ENCODE results near the gene KRTAP5-3.
"Not testable (repeated sequence)": the region's sequence is repeated elsewhere in the genome, so short reads cannot be mapped to it uniquely, and the experiment has no call there.

KRTAP5-3 gene

DNA sequence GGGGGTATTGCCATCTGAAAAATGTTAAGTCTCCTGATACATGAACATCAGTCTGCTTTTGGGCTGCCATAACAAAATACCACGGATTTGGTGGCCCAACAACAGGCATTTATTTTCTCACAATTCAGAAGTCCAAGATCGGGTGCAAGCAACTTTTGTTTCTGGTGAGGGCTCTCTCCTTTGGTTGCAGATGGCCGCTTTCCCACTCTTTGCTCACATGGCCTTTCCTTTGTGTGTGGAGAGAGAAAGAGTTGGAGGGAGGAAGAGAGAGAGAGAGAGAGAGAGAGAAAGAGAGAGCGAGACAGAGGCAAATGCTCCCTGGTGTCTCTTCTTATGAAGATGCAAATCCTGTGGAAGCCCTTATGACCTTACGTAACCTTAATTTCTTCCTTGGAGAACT lies 7.6 kb downstream of the KRTAP5-3 start:
- FAIRE-seq (no peak), DNase-seq (ENCODE audit: insufficient read length, low spot score) (no peak)
- TF ChIP-seq, protein P1, sequence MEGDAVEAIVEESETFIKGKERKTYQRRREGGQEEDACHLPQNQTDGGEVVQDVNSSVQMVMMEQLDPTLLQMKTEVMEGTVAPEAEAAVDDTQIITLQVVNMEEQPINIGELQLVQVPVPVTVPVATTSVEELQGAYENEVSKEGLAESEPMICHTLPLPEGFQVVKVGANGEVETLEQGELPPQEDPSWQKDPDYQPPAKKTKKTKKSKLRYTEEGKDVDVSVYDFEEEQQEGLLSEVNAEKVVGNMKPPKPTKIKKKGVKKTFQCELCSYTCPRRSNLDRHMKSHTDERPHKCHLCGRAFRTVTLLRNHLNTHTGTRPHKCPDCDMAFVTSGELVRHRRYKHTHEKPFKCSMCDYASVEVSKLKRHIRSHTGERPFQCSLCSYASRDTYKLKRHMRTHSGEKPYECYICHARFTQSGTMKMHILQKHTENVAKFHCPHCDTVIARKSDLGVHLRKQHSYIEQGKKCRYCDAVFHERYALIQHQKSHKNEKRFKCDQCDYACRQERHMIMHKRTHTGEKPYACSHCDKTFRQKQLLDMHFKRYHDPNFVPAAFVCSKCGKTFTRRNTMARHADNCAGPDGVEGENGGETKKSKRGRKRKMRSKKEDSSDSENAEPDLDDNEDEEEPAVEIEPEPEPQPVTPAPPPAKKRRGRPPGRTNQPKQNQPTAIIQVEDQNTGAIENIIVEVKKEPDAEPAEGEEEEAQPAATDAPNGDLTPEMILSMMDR (IDR thresholded peaks at IDR 0.05; ENCODE audit: insufficient read depth, missing control alignments): no peak

DNA sequence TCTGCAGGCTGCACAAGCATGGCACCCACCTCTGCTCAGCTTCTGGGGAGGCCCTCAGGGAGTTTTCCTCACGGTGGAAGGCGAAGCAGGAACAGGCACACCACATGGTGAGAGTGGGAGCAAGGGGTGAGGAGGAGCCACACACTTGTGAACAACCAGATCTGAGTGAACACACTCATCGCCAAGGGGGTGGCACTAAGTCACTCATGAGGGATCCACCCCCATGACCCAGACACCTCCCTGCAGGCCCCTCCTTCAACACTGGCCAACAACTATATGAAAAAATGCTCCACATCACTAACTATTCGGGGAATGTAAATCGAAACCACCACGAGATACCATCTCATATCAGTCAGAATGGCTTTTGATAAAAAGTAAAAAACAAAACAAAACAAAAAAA lies 9.4 kb downstream of the KRTAP5-3 start:
- FAIRE-seq (no peak), DNase-seq (ENCODE audit: insufficient read length, low spot score) (no peak)
- TF ChIP-seq, protein P1 (IDR thresholded peaks at IDR 0.05; ENCODE audit: insufficient read depth, missing control alignments): no peak

DNA sequence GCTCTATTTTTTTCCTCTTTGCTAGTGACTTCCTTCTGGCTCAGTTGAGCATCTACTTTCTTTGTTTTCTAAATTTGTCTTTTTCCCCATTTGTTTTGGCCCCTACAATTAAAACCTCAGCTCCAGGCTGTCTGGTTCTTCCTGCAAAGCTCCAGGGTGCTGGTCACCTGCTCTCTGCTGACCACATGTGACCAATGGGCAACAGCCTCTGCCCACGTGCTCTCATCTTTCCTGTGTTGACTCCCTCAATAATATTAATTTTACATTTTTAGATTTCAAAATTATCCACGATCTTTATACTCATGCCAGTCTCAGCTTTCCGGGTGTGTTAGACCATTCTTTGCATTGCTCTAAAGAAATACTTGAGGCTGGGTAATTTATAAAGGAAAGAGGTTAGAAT lies 9.9 kb downstream of the KRTAP5-3 start:
- not testable (repeated sequence) for DNase-seq (ENCODE audit: insufficient read length, low spot score); FAIRE-seq

DNA sequence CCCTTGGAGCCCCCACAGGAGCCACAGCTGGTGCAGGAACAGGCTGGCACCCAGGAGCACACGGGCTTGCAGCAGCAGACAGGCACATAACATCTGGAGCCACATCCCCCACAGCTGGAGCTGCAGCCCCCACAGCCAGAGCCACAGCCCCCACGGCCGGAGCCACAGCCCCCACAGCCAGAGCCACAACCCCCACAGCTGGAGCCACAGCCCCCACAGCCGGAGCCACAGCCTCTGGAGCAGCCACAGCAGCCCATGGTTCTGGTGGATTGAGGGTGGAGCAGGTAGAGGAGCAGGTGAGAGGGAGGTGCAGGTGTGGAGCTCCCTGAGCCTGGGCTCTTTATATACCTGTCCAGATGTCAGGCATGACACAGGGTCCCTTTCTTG lies 10.3 kb downstream of the KRTAP5-3 start, which contains the start of gene KRTAP5-2:
Gene KRTAP5-2 (minus strand): TSS at position 301 of the 387 bp plus-strand sequence. CDS start 44 bp downstream, at position 257.
- no peak for FAIRE-seq
- no peak for DNase-seq (ENCODE audit: insufficient read length, low spot score)
- TF ChIP-seq, protein P1 (IDR thresholded peaks at IDR 0.05; ENCODE audit: insufficient read depth, missing control alignments): no peak

DNA sequence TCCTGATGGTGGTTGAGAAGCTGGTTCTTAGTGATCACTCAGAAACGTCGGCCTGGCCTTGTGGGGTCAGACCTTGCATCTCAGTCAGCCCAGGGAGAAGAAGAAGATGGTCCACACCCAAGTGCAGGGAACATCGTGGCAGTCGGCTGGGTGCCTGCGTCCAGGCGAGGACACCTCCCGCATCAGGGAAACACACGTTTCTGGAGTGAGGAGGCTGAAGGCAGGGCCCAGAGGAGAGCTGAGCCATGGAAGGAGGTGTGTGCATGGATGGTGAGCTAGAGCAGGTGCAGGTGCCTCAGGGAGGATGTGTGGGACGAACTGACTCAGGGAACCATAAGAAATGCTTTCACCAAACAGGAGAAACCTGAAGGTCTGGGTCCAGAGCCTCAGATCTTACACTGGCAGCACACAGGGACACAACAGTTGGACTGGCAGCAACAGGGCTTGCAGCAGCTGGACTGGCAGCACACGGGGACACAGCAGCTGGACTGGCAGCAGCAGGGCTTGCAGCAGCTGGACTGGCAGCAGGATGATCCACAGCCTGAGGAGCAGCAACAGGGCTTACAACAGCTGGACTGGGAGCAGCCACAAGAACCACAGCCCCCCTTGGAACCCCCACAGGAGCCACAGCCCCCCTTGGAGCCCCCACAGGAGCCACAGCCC lies 10.8 kb downstream of the KRTAP5-3 start:
- FAIRE-seq: no peak
- DNase-seq (ENCODE audit: insufficient read length, low spot score): no peak
- TF ChIP-seq, protein P1 (IDR thresholded peaks at IDR 0.05; ENCODE audit: insufficient read depth, missing control alignments): no peak

DNA sequence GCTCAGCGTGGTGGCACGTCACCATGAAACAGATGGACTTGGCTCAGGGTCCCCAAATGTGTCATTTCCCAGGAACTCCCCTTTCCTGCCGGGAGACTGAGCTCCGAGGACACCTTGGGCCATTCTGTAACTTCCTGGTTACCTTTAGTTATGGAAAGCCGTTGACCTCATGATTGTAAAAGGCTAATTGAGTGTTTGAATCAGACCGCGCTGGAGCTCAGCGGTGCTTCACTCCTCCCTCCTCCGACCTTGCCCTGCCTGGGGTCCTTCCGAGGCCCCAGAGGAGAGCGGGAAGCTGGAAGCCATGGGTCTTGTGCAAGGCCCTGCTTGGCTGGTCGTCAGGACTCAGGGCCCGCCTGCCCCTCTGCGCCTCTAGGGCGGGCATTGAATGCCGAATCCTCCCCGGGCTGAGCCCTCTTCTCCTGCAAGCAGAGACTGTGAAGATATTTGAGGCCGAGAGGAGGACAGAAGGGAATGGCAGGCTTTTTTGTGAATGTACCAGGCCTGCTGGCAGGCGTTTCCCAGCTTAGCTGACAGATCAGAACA lies 11.6 kb downstream of the KRTAP5-3 start:
- DNase-seq (ENCODE audit: insufficient read length, low spot score); FAIRE-seq: not testable (repeated sequence)

DNA sequence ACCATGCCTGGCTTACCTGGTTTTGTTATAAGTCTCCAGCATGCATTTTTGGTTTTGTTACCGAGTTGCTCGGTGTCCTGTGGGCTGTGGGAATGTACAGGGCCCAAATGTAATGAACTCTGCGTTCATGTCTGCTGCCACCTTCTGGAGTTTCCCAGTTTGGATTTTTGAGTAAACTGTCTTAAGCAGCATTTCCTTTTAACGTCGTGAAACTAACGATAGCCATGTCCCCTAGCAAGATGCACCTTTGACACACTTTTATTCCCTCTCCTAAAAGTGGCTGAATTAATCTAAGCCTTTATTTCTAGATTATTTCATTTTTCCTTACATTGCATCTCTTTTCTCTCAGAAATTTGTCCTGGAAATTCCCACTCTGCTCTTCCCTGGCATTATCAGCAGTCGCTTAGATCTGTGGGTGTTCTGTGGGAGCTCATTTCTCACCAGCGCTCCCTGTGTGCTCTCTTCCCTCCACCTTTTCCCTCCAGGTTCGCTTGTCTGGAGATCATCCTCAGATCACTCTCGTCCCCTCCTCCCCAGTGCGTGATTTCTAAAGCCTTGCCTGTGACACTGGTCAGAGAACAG lies 12.2 kb downstream of the KRTAP5-3 start:
- not testable (repeated sequence) for DNase-seq (ENCODE audit: insufficient read length, low spot score); FAIRE-seq
- TF ChIP-seq, protein P1 (IDR thresholded peaks at IDR 0.05; ENCODE audit: insufficient read depth, missing control alignments): peak; percentile 1

DNA sequence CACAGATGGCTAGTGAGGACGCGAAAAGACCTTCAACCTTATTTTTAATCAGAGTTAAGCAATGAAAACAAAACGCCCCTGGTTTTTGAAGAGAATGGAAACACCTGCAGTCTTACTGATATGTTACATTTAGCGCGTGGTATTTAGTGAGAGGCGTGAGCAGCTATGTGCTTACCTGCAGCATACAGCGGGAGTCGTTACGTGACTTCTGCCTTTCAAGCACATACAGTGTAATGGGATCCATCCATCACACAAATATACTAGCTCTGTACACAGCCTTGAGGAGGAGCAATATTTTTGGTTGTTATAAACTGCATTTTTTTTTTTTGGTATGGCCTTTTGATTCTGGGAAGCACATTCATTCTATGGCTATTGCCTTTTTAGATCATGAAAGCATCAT lies 15.6 kb downstream of the KRTAP5-3 start:
- TF ChIP-seq, protein P1 (IDR thresholded peaks at IDR 0.05; ENCODE audit: insufficient read depth, missing control alignments): no peak
- FAIRE-seq (no peak), DNase-seq (ENCODE audit: insufficient read length, low spot score) (no peak)

Data from D721Med (cell line).